GM12892 (cell line): Measurements from ENCODE around the gene SMIM21.

ENCODE experiments used
- POLR2AphosphoS5 ChIP-seq: IDR thresholded peaks from 2 replicates; pipeline ENCODE4 v1.6.1; 2011; ENCODE audit warnings: low read depth, low read length, control low read depth
- TAF1 ChIP-seq: IDR thresholded peaks from 2 replicates; pipeline ENCODE4 v1.6.1; 2011; ENCODE audit warnings: low read depth, mild to moderate bottlenecking, control low read depth, low read length, borderline replicate concordance

DNA sequence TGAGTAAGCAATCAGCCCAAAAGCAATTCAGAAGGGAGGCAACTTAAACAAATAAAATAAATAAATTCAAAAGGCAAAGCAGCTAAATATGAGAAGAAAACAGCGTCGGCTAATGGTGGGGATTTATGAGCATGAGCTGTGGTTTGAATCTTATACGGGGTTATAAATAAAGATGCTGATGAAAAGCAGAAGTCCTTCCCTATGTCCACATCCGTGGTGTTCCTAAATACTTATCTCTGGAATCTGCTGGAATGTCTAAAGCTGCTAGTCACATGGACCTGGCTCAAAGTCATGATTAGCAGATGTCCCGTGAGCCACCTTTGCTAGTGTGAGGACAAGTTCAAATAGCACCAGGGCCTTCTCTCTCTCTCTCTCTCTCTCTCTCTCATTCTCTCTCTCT lies 33.8 kb downstream of the SMIM21 start:
- no peak for TF ChIP-seq TAF1
- TF ChIP-seq POLR2AphosphoS5: no peak
